Mesodermal cell (in vitro differentiated cells): ENCODE results near the gene IFNL2.
"Not testable (repeated sequence)": the region's sequence is repeated elsewhere in the genome, so short reads cannot be mapped to it uniquely, and the experiment has no call there.

ENCODE experiments used
- H3K27ac ChIP-seq: 2 replicates; pipeline ENCODE4 v1.7.0; 2013; ENCODE audit warnings: mild to moderate bottlenecking, low read depth, low read length, moderate library complexity; ENCODE audit not compliant: severe bottlenecking
- H3K36me3 ChIP-seq: 2 replicates; pipeline ENCODE4 v1.7.1; 2013; ENCODE audit warnings: mild to moderate bottlenecking, low read length, moderate library complexity; ENCODE audit not compliant: control insufficient read depth, insufficient read depth
- H3K4me1 ChIP-seq: one replicate; pipeline ENCODE4 v1.7.1; 2013; ENCODE audit warnings: mild to moderate bottlenecking, low read length; ENCODE audit not compliant: insufficient read depth, control insufficient read depth, poor library complexity, severe bottlenecking
- H3K4me3 ChIP-seq: 2 replicates; pipeline ENCODE4 v1.7.0; 2013; ENCODE audit warnings: low read length, control low read depth, mild to moderate bottlenecking; ENCODE audit not compliant: insufficient read depth, poor library complexity, severe bottlenecking; ENCODE audit errors: extremely low read depth
- H3K9me3 ChIP-seq: 2 replicates; pipeline ENCODE4 v1.7.1; 2013; ENCODE audit warnings: mild to moderate bottlenecking, low read length, moderate library complexity; ENCODE audit not compliant: control insufficient read depth
- WGBS, 2 experiments: methylation state at CpG; one replicate each; pipeline ENCODE4 v1.1.5; 2013; ENCODE audit warnings: missing lambda C conversion rate in 2 of 2; ENCODE audit not compliant: insufficient coverage in 2 of 2; 5-methylcytosine and 5-hydroxymethylcytosine counted together

Gene IFNL2

DNA sequence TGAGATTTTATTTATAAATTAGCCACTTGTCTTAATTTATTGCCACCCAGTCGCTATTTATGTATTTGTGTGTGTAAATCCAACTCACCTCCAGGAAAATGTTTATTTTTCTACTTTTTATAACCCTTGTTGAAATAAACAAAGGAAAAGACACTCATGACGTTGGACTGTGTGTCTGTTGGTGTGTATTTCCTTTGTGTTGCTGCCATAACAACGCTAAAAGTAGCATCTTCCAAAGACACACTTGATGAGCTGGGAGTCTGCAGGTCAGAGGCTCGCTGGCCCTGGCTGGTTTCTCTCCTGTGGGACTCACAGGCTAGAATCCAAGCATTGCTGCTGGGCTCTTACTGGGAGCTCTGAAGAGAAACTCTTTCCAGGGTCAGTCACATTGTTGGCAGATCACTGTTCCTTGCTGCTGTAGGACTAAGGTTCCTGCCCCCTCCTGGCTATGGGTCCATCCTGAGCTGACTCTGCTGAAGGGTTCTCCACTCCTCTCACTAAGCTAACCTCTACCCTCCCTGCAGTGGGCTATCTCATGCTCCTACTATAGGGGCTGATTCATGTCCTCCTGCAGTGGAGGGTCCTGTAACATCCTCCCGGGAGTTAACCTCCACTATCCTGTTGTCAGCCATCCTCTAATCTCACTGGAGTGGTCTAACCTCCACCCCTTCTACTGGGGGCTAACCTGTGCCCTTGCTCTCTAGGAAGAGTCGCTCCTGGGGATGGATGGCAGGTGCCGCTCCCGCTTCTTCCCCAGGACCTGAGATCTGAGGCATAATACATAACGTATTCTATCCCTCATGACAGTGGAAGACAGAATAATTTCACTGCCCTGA, 2.1 kb downstream of the IFNL2 start:
- Histone ChIP-seq H3K9me3 (no peaks in the 10 kb centered on the region), H3K27ac (no peak overlapping the region), H3K4me3 (no peak overlapping the region), H3K36me3 (no peaks in the 10 kb centered on the region), H3K4me1 (peaks cover 5% of the 10 kb centered on the region)
- 84 to 87% methylated on average over 7 to 8 of the region's 9 CpGs for WGBS, 2 experiments

- 76 to 83% methylated on average over 2 to 4 of the region's 5 CpGs for WGBS, 2 experiments
- H3K36me3 ChIP-seq, H3K4me3 ChIP-seq, H3K27ac ChIP-seq, H3K9me3 ChIP-seq, H3K4me1 ChIP-seq: not testable (repeated sequence)
Measured at GRCh38 chr19:39273859-39274258, 5.7 kb downstream of the IFNL2 start.

DNA sequence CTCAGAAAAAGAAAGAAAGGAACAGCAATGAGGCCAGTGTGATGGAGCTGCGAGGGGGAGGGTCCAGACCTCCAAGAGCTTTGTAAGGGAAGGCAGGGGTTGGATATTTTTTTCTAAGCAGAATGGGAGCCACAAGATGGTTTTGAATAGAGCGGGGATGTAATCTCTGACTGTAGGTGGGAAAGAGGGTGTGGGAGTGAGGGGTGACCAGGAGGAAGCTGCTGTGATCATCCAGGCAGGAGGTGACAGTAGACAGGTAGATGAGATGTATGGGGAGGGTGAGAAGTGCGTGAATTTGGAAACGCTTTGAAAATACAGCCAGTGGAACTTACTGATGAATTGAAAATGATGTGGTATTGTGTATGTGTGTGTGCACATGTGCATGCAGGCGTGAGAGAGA, 7.4 kb downstream of the IFNL2 start:
- H3K9me3 ChIP-seq = no peaks in the 10 kb centered on the region
- no peak overlapping the region for H3K27ac ChIP-seq
- no peak overlapping the region for H3K4me3 ChIP-seq
- no peaks in the 10 kb centered on the region for H3K4me1 ChIP-seq
- no peaks in the 10 kb centered on the region for H3K36me3 ChIP-seq
- 84 to 87% methylated on average over 4 to 5 of the region's 5 CpGs for WGBS, 2 experiments

DNA sequence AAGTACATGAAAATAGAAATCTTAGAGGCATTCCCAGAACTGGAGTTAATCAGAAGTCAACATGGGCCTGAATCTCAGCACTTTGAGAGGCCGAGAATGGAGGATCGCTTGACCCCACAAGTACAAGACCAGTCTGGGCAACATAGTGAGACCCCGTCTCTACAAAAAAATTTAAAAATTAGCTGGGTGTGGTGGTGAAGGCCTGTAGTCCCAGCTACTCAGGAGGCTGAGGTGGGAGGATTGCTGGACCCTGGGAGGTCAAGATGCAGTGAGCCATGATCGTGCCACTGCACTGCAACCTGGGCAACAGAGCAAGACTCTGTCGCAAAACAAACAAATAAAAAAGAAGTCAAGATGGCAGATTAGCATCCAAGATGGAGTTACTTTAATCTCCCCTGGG, 8.5 kb downstream of the IFNL2 start:
- Histone ChIP-seq H3K4me1 (no peaks in the 10 kb centered on the region), H3K36me3 (no peaks in the 10 kb centered on the region), H3K27ac (no peak overlapping the region), H3K4me3 (no peak overlapping the region), H3K9me3 (no peaks in the 10 kb centered on the region)
- 93 to 95% methylated on average over 4 to 5 of the region's 5 CpGs for WGBS, 2 experiments

DNA sequence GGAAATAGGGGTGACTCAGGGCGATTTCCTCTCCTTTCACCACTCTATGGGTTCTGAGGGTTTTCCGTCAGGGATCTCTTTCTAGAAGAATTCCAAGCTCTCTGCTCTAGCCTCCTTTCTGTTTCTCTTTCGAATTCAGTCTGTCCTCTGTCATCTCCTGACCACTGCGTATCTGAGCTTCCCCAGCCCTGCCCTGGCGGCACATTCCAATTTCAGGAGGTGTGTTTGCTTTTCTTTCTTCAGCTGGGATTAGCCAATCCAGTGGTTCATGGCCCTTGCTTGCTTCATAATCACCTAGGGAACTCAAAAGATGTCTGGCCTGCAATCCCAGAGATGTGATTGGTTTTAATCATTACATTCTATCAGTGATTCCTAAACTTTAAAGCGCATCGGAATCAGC, 9.4 kb downstream of the IFNL2 start:
- no peak overlapping the region for H3K27ac ChIP-seq
- 78 to 79% methylated on average over 7 of the region's 7 CpGs for WGBS, 2 experiments
- no peaks in the 10 kb centered on the region for H3K36me3 ChIP-seq
- H3K4me1 ChIP-seq = no peaks in the 10 kb centered on the region
- H3K4me3 ChIP-seq = no peak overlapping the region
- H3K9me3 ChIP-seq = no peaks in the 10 kb centered on the region

GRCh38 chr19:39282021-39282420, 13.8 kb downstream of the IFNL2 start:
- no CpG with 5 or more reads among the region's 1 CpG for WGBS, 2 experiments
- no peaks in the 10 kb centered on the region for H3K36me3 ChIP-seq
- H3K27ac ChIP-seq = no peak overlapping the region
- H3K4me1 ChIP-seq = no peaks in the 10 kb centered on the region
- no peaks in the 10 kb centered on the region for H3K9me3 ChIP-seq
- H3K4me3 ChIP-seq = no peak overlapping the region

DNA sequence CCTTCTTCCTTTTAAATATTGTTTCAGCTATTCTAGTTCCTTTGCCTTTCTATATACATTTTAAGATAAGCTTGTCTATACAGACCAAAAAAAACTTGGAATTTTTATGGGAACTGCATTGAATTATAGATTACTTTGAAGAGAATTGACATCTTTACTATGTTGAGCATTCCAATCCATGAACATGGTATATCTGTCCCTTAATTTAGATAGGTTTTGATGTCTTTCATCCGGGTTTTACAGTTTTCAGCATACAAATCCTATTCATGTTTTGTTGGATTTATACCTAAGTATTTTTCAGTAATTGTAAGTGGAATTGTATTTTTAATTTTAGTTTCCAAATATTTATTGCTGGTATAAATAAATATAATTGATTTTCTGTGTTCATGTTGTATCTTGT, 15.8 kb downstream of the IFNL2 start:
- H3K4me3 ChIP-seq = no peak overlapping the region
- H3K4me1 ChIP-seq = no peaks in the 10 kb centered on the region
- no peaks in the 10 kb centered on the region for H3K36me3 ChIP-seq
- H3K9me3 ChIP-seq = no peaks in the 10 kb centered on the region
- no peak overlapping the region for H3K27ac ChIP-seq
- no CpG with 5 or more reads among the region's 1 CpG for WGBS, 2 experiments

- no peak overlapping the region for H3K27ac ChIP-seq
- H3K9me3 ChIP-seq = no peaks in the 10 kb centered on the region
- no peak overlapping the region for H3K4me3 ChIP-seq
- 70 to 74% methylated on average over 4 of the region's 4 CpGs for WGBS, 2 experiments
- H3K4me1 ChIP-seq = no peaks in the 10 kb centered on the region
- H3K36me3 ChIP-seq = no peaks in the 10 kb centered on the region
Measured at GRCh38 chr19:39293394-39293793, 25.2 kb downstream of the IFNL2 start.

GRCh38 chr19:39296055-39296645, 28.0 kb downstream of the IFNL2 start, which contains the start of gene IFNL1:
Gene IFNL1 (plus strand): TSS chr19:39296407. CDS start chr19:39296422, 15 bp downstream.
- WGBS, 2 experiments = 79 to 86% methylated on average over 10 to 11 of the region's 11 CpGs
- H3K9me3 ChIP-seq = no peaks in the 10 kb centered on the region
- no peaks in the 10 kb centered on the region for H3K36me3 ChIP-seq
- H3K4me1 ChIP-seq = no peaks in the 10 kb centered on the region
- no peak within 1 kb of the TSS for H3K27ac ChIP-seq
- no peak within 1 kb of the TSS for H3K4me3 ChIP-seq

DNA sequence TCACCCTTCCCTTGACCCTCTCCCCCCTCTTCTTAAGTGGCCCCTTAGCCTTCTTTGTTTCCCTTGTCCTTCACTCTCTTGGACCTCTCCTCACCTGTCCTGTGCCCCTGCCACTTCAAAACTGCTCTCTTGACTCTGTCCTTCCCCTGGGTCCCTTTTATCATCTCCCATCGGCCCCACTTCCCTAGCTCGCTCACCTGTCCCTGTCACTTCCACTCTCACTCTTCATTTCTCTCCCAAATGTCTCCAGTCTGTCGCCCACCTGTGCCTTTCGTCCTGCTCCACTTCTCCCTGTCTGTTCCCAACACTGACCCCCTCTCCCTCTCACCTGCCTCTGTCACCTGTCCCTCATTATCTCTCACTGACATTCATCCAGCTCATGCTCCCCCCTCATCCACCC, 28.7 kb downstream of the IFNL2 start:
- Histone ChIP-seq H3K9me3 (no peaks in the 10 kb centered on the region), H3K4me3 (no peak overlapping the region), H3K4me1 (no peaks in the 10 kb centered on the region), H3K36me3 (no peaks in the 10 kb centered on the region), H3K27ac (no peak overlapping the region)
- WGBS, 2 experiments = 87 to 88% methylated on average over 4 of the region's 4 CpGs
